Karpas-422 (cell line): ENCODE measurements around the gene TLE4. TPM values are rescaled to one million over a fixed set of nuclear protein-coding genes. Genes with fewer than 3 reads are reported as not detected.

Source experiments
- DNase-seq: peaks from one replicate; pipeline ENCODE4 v3.0.0-alpha.2; 2015
- H2AFZ ChIP-seq: fragments of 200-600 bp; sonication (generic); 2 replicates; pipeline ENCODE4 v1.6.1; 2014; ENCODE audit warnings: antibody characterized with exemption, low read length, mixed read lengths
- H3K27ac ChIP-seq: fragments of 200-600 bp; sonication (generic); 2 replicates; pipeline ENCODE4 v1.5.1; 2014; ENCODE audit warnings: mild to moderate bottlenecking, low read length, moderate library complexity
- H3K27me3 ChIP-seq: fragments of 200-600 bp; sonication (generic); 2 replicates; pipeline ENCODE4 v1.6.1; 2014; ENCODE audit warnings: low read length, mixed read lengths
- H3K36me3 ChIP-seq: fragments of 200-600 bp; sonication (generic); 2 replicates; pipeline ENCODE4 v1.6.1; 2014; ENCODE audit warnings: low read length, mixed read lengths; ENCODE audit not compliant: insufficient read depth
- H3K4me1 ChIP-seq: fragments of 200-600 bp; sonication (generic); 2 replicates; pipeline ENCODE4 v1.6.1; 2014; ENCODE audit warnings: mild to moderate bottlenecking, low read length, mixed read lengths
- H3K4me2 ChIP-seq: fragments of 200-600 bp; sonication (generic); 2 replicates; pipeline ENCODE4 v1.6.1; 2014; ENCODE audit warnings: low read length, low read depth, mild to moderate bottlenecking; ENCODE audit not compliant: poor library complexity, severe bottlenecking
- H3K4me3 ChIP-seq: fragments of 200-600 bp; sonication (generic); 2 replicates; pipeline ENCODE4 v1.5.1; 2014; ENCODE audit warnings: mild to moderate bottlenecking, antibody characterized with exemption, low read length, mixed read lengths
- H3K79me2 ChIP-seq: fragments of 200-600 bp; sonication (generic); 2 replicates; pipeline ENCODE4 v1.6.1; 2014; ENCODE audit warnings: mild to moderate bottlenecking, low read length, mixed read lengths
- H3K9ac ChIP-seq: fragments of 200-600 bp; sonication (generic); 2 replicates; pipeline ENCODE4 v1.6.0; 2014; ENCODE audit warnings: low read length
- H3K9me2 ChIP-seq: fragments of 200-600 bp; sonication (generic), shearing (Covaris generic); replicated peaks from 2 replicates; pipeline ENCODE4 v1.6.0; 2014; ENCODE audit warnings: mild to moderate bottlenecking, low read length, moderate library complexity; ENCODE audit not compliant: insufficient read depth
- H3K9me3 ChIP-seq: fragments of 300-700, 200-600 bp; sonication (generic); 2 replicates; pipeline ENCODE4 v1.6.1; 2014; ENCODE audit warnings: low read length, mixed read lengths
- H4K20me1 ChIP-seq: fragments of 200-600 bp; sonication (generic); 2 replicates; pipeline ENCODE4 v1.6.1; 2014; ENCODE audit warnings: mild to moderate bottlenecking, antibody characterized with exemption, low read length, low read depth; ENCODE audit not compliant: insufficient read depth
- total RNA-seq: library from RNA; depleted of rRNA; stranded (reverse); fragments of >200 nt; shearing (Covaris generic); gene quantifications from 2 replicates; pipeline ENCODE4 v1.2.3, GENCODE V29; 2014; ENCODE audit warnings: low replicate concordance

The TLE4 gene
- total RNA-seq, 1 experiment from 2014 or later: 65.3 TPM

GRCh38 chr9:79668956-79669355, 97.2 kb downstream of the TLE4 start:
- H3K27ac ChIP-seq: no peak overlapping the region
- peaks cover 86% of the 10 kb centered on the region for H3K79me2 ChIP-seq
- H2AFZ ChIP-seq: no peak overlapping the region
- H3K4me2 ChIP-seq: no peak overlapping the region
- no peak for DNase-seq
- peaks cover 24% of the 10 kb centered on the region for H3K4me1 ChIP-seq
- 0 out of 2 replicates have a peak, but pooled peaks cover 11% of the 10 kb centered on the region for H3K36me3 ChIP-seq
- no peaks in the 10 kb centered on the region for H3K9me2 ChIP-seq
- H3K9ac ChIP-seq: no peak overlapping the region
- H3K4me3 ChIP-seq: no peak overlapping the region
- H3K27me3 ChIP-seq: no peaks in the 10 kb centered on the region
- H3K9me3 ChIP-seq: no peaks in the 10 kb centered on the region
- no peaks in the 10 kb centered on the region for H4K20me1 ChIP-seq

GRCh38 chr9:79670269-79670961, 98.7 kb downstream of the TLE4 start:
- DNase-seq: no peak
- peaks cover 86% of the 10 kb centered on the region for H3K79me2 ChIP-seq

GRCh38 chr9:79671558-79671957, 99.8 kb downstream of the TLE4 start:
- Histone ChIP-seq H3K4me2 (no peak overlapping the region), H3K9me3 (no peaks in the 10 kb centered on the region), H3K79me2 (peaks cover 87% of the 10 kb centered on the region), H3K9ac (no peak overlapping the region), H3K4me3 (no peak overlapping the region), H3K36me3 (0 out of 2 replicates have a peak, but pooled peaks cover 5% of the 10 kb centered on the region), H2AFZ (no peak overlapping the region), H3K4me1 (peaks cover 24% of the 10 kb centered on the region), H3K27me3 (no peaks in the 10 kb centered on the region), H4K20me1 (no peaks in the 10 kb centered on the region), H3K9me2 (no peaks in the 10 kb centered on the region), H3K27ac (no peak overlapping the region)
- DNase-seq: no peak

More at GRCh38 chr9:79670269-79670961, 98.7 kb downstream of the TLE4 start:
- 0 out of 2 replicates have a peak, but pooled peaks cover 7% of the 10 kb centered on the region for H3K36me3 ChIP-seq
- H3K4me2 ChIP-seq: no peak overlapping the region
- no peaks in the 10 kb centered on the region for H3K27me3 ChIP-seq
- no peak overlapping the region for H3K4me3 ChIP-seq
- H4K20me1 ChIP-seq: no peaks in the 10 kb centered on the region
- H2AFZ ChIP-seq: no peak overlapping the region
- H3K4me1 ChIP-seq: peaks cover 24% of the 10 kb centered on the region
- no peaks in the 10 kb centered on the region for H3K9me2 ChIP-seq
- H3K9me3 ChIP-seq: no peaks in the 10 kb centered on the region
- no peak overlapping the region for H3K9ac ChIP-seq
- H3K27ac ChIP-seq: no peak overlapping the region

GRCh38 chr9:79672236-79672635, 100.5 kb downstream of the TLE4 start:
- Histone ChIP-seq H3K36me3 (0 out of 2 replicates have a peak, but pooled peaks cover 5% of the 10 kb centered on the region), H3K9ac (no peak overlapping the region), H2AFZ (no peak overlapping the region), H3K9me2 (no peaks in the 10 kb centered on the region), H3K9me3 (no peaks in the 10 kb centered on the region), H3K27ac (no peak overlapping the region), H3K27me3 (no peaks in the 10 kb centered on the region), H4K20me1 (no peaks in the 10 kb centered on the region), H3K79me2 (peaks cover 88% of the 10 kb centered on the region), H3K4me3 (no peak overlapping the region), H3K4me2 (no peak overlapping the region), H3K4me1 (peaks cover 22% of the 10 kb centered on the region)
- DNase-seq: no peak

- peaks cover 89% of the 10 kb centered on the region for H3K79me2 ChIP-seq
Observed at GRCh38 chr9:79672891-79673290, 101.1 kb downstream of the TLE4 start.

GRCh38 chr9:79673614-79674013, 101.8 kb downstream of the TLE4 start:
- peaks cover 87% of the 10 kb centered on the region for H3K79me2 ChIP-seq
- H3K4me2 ChIP-seq: no peak overlapping the region
- H3K27ac ChIP-seq: no peak overlapping the region

More at GRCh38 chr9:79672891-79673290, 101.1 kb downstream of the TLE4 start:
- H3K4me1 ChIP-seq: peaks cover 20% of the 10 kb centered on the region
- H3K4me3 ChIP-seq: no peak overlapping the region
- H3K9me3 ChIP-seq: no peaks in the 10 kb centered on the region
- H3K27ac ChIP-seq: no peak overlapping the region
- H2AFZ ChIP-seq: no peak overlapping the region
- no peak for DNase-seq
- H3K9me2 ChIP-seq: no peaks in the 10 kb centered on the region
- no peak overlapping the region for H3K9ac ChIP-seq
- no peak overlapping the region for H3K4me2 ChIP-seq
- no peaks in the 10 kb centered on the region for H4K20me1 ChIP-seq
- peaks cover 10% of the 10 kb centered on the region for H3K36me3 ChIP-seq
- H3K27me3 ChIP-seq: no peaks in the 10 kb centered on the region

GRCh38 chr9:79674052-79674777, 102.5 kb downstream of the TLE4 start:
- Histone ChIP-seq H3K4me2 (no peak overlapping the region), H3K27me3 (no peaks in the 10 kb centered on the region), H2AFZ (no peak overlapping the region), H4K20me1 (no peaks in the 10 kb centered on the region), H3K9me2 (no peaks in the 10 kb centered on the region), H3K9ac (no peak overlapping the region), H3K27ac (no peak overlapping the region), H3K79me2 (peaks cover 83% of the 10 kb centered on the region), H3K9me3 (no peaks in the 10 kb centered on the region), H3K4me1 (peaks cover 12% of the 10 kb centered on the region), H3K4me3 (no peak overlapping the region), H3K36me3 (peaks cover 10% of the 10 kb centered on the region)
- no peak for DNase-seq

More at GRCh38 chr9:79673614-79674013, 101.8 kb downstream of the TLE4 start:
- H3K9me2 ChIP-seq: no peaks in the 10 kb centered on the region
- no peak overlapping the region for H3K4me3 ChIP-seq
- H3K36me3 ChIP-seq: peaks cover 10% of the 10 kb centered on the region
- H3K4me1 ChIP-seq: peaks cover 12% of the 10 kb centered on the region
- H3K27me3 ChIP-seq: no peaks in the 10 kb centered on the region
- DNase-seq: no peak
- no peaks in the 10 kb centered on the region for H4K20me1 ChIP-seq
- H3K9ac ChIP-seq: no peak overlapping the region
- H3K9me3 ChIP-seq: no peaks in the 10 kb centered on the region
- no peak overlapping the region for H2AFZ ChIP-seq

GRCh38 chr9:79681576-79681975, 109.8 kb downstream of the TLE4 start:
- peaks cover 10% of the 10 kb centered on the region for H3K36me3 ChIP-seq
- H3K4me2 ChIP-seq: no peak overlapping the region
- H3K79me2 ChIP-seq: peaks cover 65% of the 10 kb centered on the region
- no peak overlapping the region for H3K4me3 ChIP-seq
- H2AFZ ChIP-seq: no peak overlapping the region
- no peak overlapping the region for H3K27ac ChIP-seq
- H3K9me2 ChIP-seq: no peaks in the 10 kb centered on the region
- H3K9me3 ChIP-seq: no peaks in the 10 kb centered on the region
- H4K20me1 ChIP-seq: no peaks in the 10 kb centered on the region
- no peak overlapping the region for H3K9ac ChIP-seq
- no peaks in the 10 kb centered on the region for H3K4me1 ChIP-seq
- no peaks in the 10 kb centered on the region for H3K27me3 ChIP-seq
- no peak for DNase-seq
